HEK293 (cell line): ENCODE measurements around the gene ZNF433.

ENCODE experiments used
- CTCF ChIA-PET: fragments of 350-600 bp; formaldehyde crosslinking; extraction: SDS; loops from one replicate; lab custom pipeline; 2021; ENCODE audit warnings: antibody characterized with exemption; lab: Yijun Ruan, JAX
- POLR2A ChIA-PET: fragments of 300-600 bp; formaldehyde crosslinking; extraction: SDS; loops from one replicate; lab custom pipeline; 2020; ENCODE audit warnings: antibody characterized with exemption, inconsistent platforms; lab: Yijun Ruan, JAX
- H3K27ac ChIP-seq: fragments of 200-500 bp; sonication (Bioruptor generic); 2 replicates; pipeline ENCODE4 v1.5.1; 2014; ENCODE audit warnings: low read depth, low read length, control low read depth, inconsistent platforms; ENCODE audit errors: extremely low read depth
- H3K36me3 ChIP-seq, 2 experiments: fragments of 200-500 bp in 1 of 2; sonication (Bioruptor generic) in 1 of 2; 1 replicate in 1 of 2; 2 replicates in 1 of 2; pipeline ENCODE4 v1.5.1; 2014 to 2017; ENCODE audit warnings: inconsistent platforms in 2 of 2, low read length in 2 of 2; ENCODE audit not compliant: control insufficient read depth in 2 of 2, insufficient read depth in 1 of 2
- H3K4me1 ChIP-seq: fragments of 200-500 bp; sonication (Bioruptor generic); 2 replicates; pipeline ENCODE4 v1.5.1; 2014; ENCODE audit warnings: mild to moderate bottlenecking, low read length, inconsistent platforms; ENCODE audit not compliant: control insufficient read depth, insufficient read depth
- H3K4me3 ChIP-seq: 2 replicates; pipeline ENCODE4 v1.5.1; 2011; ENCODE audit warnings: low read depth, mild to moderate bottlenecking, control low read depth, low read length, moderate library complexity
- H3K9me3 ChIP-seq: fragments of 200-500 bp; sonication (Bioruptor generic); 2 replicates; pipeline ENCODE4 v1.5.1; 2014; ENCODE audit warnings: low read depth, low read length, inconsistent platforms; ENCODE audit not compliant: control insufficient read depth, insufficient read depth
- ATF2 ChIP-seq: fragments of 450-650 bp; formaldehyde crosslinking; IDR thresholded peaks from 2 replicates; pipeline ENCODE4 v1.5.1; 2016; ENCODE audit warnings: missing biosample characterization, missing genetic modification characterization, low read depth
- HOXD13 ChIP-seq: sonication (generic); formaldehyde crosslinking; IDR thresholded peaks from 2 replicates; pipeline ENCODE4 v1.8.0; 2022; ENCODE audit warnings: missing genetic modification reagents, borderline replicate concordance
- KLF8 ChIP-seq: fragments of 450-650 bp; formaldehyde crosslinking; IDR thresholded peaks from 2 replicates; pipeline ENCODE4 v1.5.1; 2016; ENCODE audit warnings: missing biosample characterization, missing genetic modification characterization
- KLF9 ChIP-seq: fragments of 450-650 bp; formaldehyde crosslinking; IDR thresholded peaks from 2 replicates; pipeline ENCODE4 v1.5.1; 2016; ENCODE audit warnings: missing biosample characterization, missing genetic modification characterization, low read depth
- PATZ1 ChIP-seq: fragments of 450-650 bp; formaldehyde crosslinking; IDR thresholded peaks from 2 replicates; pipeline ENCODE4 v1.5.1; 2016; ENCODE audit warnings: missing biosample characterization, missing genetic modification characterization
- PRDM10 ChIP-seq: fragments of 450-650 bp; formaldehyde crosslinking; IDR thresholded peaks from 2 replicates; pipeline ENCODE4 v1.5.1; 2016; ENCODE audit warnings: missing biosample characterization, missing genetic modification characterization
- SCRT1 ChIP-seq: fragments of 450-650 bp; formaldehyde crosslinking; IDR thresholded peaks from 2 replicates; pipeline ENCODE4 v1.5.1; 2016; ENCODE audit warnings: missing biosample characterization, missing genetic modification characterization, borderline replicate concordance
- SCRT2 ChIP-seq: fragments of 450-650 bp; formaldehyde crosslinking; IDR thresholded peaks from 2 replicates; pipeline ENCODE4 v1.5.1; 2016; ENCODE audit warnings: missing biosample characterization, missing genetic modification characterization
- ZBTB26 ChIP-seq: fragments of 450-650 bp; formaldehyde crosslinking; optimal IDR thresholded peaks from 2 replicates; pipeline ENCODE3; 2016; ENCODE audit warnings: missing biosample characterization, mild to moderate bottlenecking, missing genetic modification characterization
- ZBTB49 ChIP-seq: fragments of 450-650 bp; formaldehyde crosslinking; IDR thresholded peaks from 2 replicates; pipeline ENCODE4 v1.5.1; 2016; ENCODE audit warnings: missing biosample characterization, missing genetic modification characterization, low read depth
- ZNF211 ChIP-seq: fragments of 450-650 bp; formaldehyde crosslinking; IDR thresholded peaks from 2 replicates; pipeline ENCODE4 v1.5.1; 2016; ENCODE audit warnings: low read depth, missing biosample characterization, missing genetic modification characterization
- ZNF221 ChIP-seq: fragments of 450-650 bp; formaldehyde crosslinking; IDR thresholded peaks from 2 replicates; pipeline ENCODE4 v1.5.1; 2017; ENCODE audit warnings: missing biosample characterization, missing genetic modification characterization, borderline replicate concordance
- ZNF311 ChIP-seq: fragments of 450-650 bp; formaldehyde crosslinking; IDR thresholded peaks from 2 replicates; pipeline ENCODE4 v1.5.1; 2017; ENCODE audit warnings: missing biosample characterization, missing genetic modification characterization, borderline replicate concordance
- ZNF324 ChIP-seq: fragments of 450-650 bp; formaldehyde crosslinking; IDR thresholded peaks from 2 replicates; pipeline ENCODE4 v1.5.1; 2016; ENCODE audit warnings: missing biosample characterization, missing genetic modification characterization
- ZNF366 ChIP-seq: fragments of 450-650 bp; formaldehyde crosslinking; conservative IDR thresholded peaks from 2 replicates; pipeline ENCODE4 v1.5.1; 2016; ENCODE audit warnings: missing biosample characterization, missing genetic modification characterization
- ZNF580 ChIP-seq: fragments of 450-650 bp; formaldehyde crosslinking; IDR thresholded peaks from 2 replicates; pipeline ENCODE4 v1.5.1; 2016; ENCODE audit warnings: missing biosample characterization, missing genetic modification characterization
- ZNF600 ChIP-seq: fragments of 450-650 bp; formaldehyde crosslinking; IDR thresholded peaks from 2 replicates; pipeline ENCODE4 v1.5.1; 2016; ENCODE audit warnings: missing biosample characterization, missing genetic modification characterization
- ZNF610 ChIP-seq: fragments of 450-650 bp; formaldehyde crosslinking; IDR thresholded peaks from 2 replicates; pipeline ENCODE4 v1.5.1; 2016; ENCODE audit warnings: missing biosample characterization, missing genetic modification characterization, borderline replicate concordance
- ZNF639 ChIP-seq: fragments of 450-650 bp; formaldehyde crosslinking; IDR thresholded peaks from 2 replicates; pipeline ENCODE4 v1.5.1; 2016; ENCODE audit warnings: missing biosample characterization, missing genetic modification characterization
- ZNF645 ChIP-seq: fragments of 450-650 bp; formaldehyde crosslinking; IDR thresholded peaks from 2 replicates; pipeline ENCODE4; 2016; ENCODE audit warnings: missing biosample characterization, missing genetic modification characterization
- ZNF837 ChIP-seq: fragments of 450-650 bp; formaldehyde crosslinking; IDR thresholded peaks from 2 replicates; pipeline ENCODE4 v1.5.1; 2016; ENCODE audit warnings: missing biosample characterization, missing genetic modification characterization

Gene ZNF433

GRCh38 chr19:11971041-11971440 is 64.4 kb downstream of the ZNF433 start:
- no peak for TF ChIP-seq KLF8
- no peak for TF ChIP-seq ZNF221 (tag by site-specific recombination)
- TF ChIP-seq ZNF311 (tag by site-specific recombination): no peak
- TF ChIP-seq ZBTB26: no peak
- TF ChIP-seq SCRT1 (tag by site-specific recombination): no peak
- no peak for TF ChIP-seq ZNF645 (tag by site-specific recombination)
- no peak for TF ChIP-seq ZNF600 (tag by site-specific recombination)
- TF ChIP-seq ZNF211 (tag by site-specific recombination): no peak
- TF ChIP-seq ZBTB49 (tag by site-specific recombination): no peak
- no peak for TF ChIP-seq ZNF366 (tag by site-specific recombination)
- no peak for TF ChIP-seq ZNF324 (tag by site-specific recombination)
- TF ChIP-seq KLF9 (tag by site-specific recombination): no peak
- POLR2A ChIA-PET: no interaction called here

GRCh38 chr19:11970174-11970573 is 65.3 kb downstream of the ZNF433 start:
- H3K9me3 ChIP-seq: no peaks in the 10 kb centered on the region
- no peaks in the 10 kb centered on the region for H3K4me1 ChIP-seq
- no peaks in the 10 kb centered on the region for H3K36me3 ChIP-seq
- POLR2A ChIA-PET: no interaction called here
- CTCF ChIA-PET: interaction anchor here (0.6 kb wide), 1 partner anchor 292 kb away, joined by 5 read pairs; no protein-coding TSS in a partner anchor
- no peak overlapping the region for H3K4me3 ChIP-seq
- H3K27ac ChIP-seq: no peak overlapping the region
- TF ChIP-seq HOXD13 (CRISPR knock-in tag) (no peak), ZNF639 (tag by site-specific recombination) (no peak), SCRT2 (tag by site-specific recombination) (no peak), ZNF837 (tag by site-specific recombination) (no peak), SCRT1 (tag by site-specific recombination) (no peak), ATF2 (tag by site-specific recombination) (no peak), PATZ1 (no peak), ZNF610 (no peak), ZNF580 (tag by site-specific recombination) (no peak), PRDM10 (no peak)

More at GRCh38 chr19:11971041-11971440, 64.4 kb downstream of the ZNF433 start:
- CTCF ChIA-PET: no interaction called here
- Histone ChIP-seq H3K27ac (no peak overlapping the region), H3K4me1 (no peaks in the 10 kb centered on the region), H3K4me3 (no peak overlapping the region), H3K9me3 (no peaks in the 10 kb centered on the region), H3K36me3 (no peaks in the 10 kb centered on the region)
